Activated CD8-positive, alpha-beta memory T cell treated with anti-CD3 and anti-CD28 coated beads, Interleukin-2, amount 50 U/mL, for 4 hours (primary cell): ENCODE data around the gene PTGER3.

Experiments used
- DNase-seq: peaks from one replicate; pipeline ENCODE4 v3.0.0-alpha.2; 2020

The PTGER3 gene

DNA sequence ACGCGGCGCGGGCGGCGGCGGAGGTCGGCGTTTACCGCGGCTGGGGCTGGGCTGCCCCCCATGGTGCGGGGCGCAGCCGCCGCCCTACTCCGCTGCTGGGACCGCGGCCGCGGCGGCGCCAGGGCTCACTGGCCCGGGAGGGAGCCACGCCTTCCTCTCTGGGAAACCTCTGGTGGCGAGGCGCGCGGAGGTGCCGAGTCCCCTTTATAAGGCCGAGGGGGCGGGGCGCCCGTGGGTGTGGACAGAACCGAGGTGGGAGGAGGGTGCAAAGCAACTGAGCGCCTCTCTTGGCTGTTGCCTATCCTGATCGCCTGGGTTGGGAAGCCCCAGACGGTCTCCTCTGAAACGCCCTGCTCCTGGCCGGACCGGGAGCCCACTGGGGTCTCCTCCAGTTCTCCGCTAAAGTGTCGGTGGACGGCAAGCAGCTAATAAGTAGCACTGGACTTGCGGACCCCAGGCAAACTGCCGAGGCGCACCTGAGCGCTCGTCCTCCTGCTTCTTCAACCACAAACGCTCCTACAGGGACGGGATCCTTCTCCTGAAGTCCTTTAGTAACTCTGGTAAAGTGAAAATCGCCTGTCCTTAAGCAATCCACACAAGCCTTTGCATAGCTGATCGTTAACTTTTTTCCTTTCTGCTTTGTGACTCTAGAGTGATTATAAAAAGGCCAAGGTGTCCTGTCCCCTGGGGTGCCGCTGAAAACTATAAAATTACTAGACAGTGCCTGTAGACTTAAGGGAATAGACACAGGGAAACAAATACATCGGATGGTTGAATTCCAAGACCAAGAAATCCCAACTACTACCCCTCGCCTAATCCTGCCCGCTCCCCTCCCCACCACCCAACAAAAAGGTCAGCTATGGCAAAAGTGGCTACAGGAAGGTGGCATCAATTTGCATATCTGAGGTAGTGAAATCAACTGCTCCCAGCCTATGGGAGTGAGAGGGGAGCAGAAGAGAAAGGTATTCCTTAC lies at the start of gene PTGER3:
PTGER3 (minus strand) TSS at position 182 of the 973 bp plus-strand sequence. CDS start 239 bp downstream, outside the sequence.
- peak; percentile 67 for DNase-seq

DNA sequence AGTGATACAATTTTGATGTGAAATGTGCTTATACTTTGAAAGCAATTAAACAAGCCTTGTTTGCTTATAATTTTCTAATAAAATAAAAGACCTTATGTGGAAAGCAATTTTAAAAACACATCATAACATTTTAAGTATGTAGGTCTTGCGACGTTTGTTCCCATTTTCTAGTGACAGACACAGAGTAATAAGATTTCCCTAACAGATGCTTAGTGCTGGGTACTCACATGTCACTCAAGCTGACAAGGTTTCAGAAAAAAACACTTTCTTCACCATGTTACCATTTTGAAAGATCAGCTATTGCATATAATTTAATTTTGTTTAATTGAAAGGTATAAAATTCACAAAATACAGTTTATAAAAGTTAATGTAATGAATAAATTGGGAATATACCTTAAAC lies 47.3 kb upstream of the PTGER3 start:
- DNase-seq, result no peak

DNA sequence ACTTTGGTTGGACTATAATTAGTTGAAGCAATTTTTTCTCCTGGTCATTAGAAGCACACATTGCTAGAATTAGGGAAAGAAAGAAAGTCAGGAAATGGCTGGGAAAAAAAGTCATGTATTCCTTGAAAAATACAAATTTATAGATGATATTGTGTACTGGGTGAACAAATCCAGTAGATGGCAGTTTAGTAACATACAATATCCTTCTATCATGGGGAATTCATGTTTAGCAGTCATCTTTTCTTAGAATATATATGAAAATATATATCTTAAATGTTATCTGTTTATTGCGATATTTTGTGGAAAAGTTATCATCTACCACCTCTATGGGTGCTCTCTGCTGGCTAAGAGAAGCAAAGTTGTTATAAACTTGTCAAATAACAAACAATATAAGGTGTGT lies 46.3 kb upstream of the PTGER3 start:
- no peak for DNase-seq

DNA sequence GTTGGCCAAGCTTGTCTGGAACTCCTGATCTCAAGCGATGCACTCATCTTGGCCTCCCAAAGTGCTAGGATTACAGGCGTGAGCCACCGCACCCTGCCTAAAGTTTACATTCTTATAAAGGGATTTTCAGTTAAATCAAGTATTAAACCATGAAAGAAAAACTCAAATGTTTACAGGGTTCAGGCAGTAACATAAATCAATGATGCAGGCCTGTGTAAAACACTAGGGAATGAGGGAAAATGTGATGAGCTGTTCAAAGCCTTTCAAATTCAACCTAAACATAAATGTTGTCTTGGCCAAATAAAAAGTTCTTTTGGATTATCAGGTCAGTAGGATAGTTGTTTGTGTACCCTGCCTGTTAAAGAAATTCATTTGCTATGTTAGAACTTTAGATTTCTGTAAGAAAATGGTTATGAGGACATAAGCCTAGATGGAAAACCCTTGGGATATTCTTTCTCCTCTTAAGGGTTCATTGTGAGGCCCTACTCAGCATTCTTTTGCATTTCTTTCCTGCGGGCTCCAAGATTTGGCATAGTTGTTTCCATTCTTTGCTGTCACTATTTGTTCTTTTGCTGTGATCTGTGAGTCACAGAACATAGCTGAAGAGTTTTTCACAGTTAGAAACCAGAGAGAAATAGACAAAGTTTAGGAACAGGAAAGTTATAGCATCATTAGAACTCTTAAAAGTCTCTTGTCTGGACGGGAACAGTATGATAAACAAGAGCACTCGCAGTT lies 42.1 kb upstream of the PTGER3 start:
- no peak for DNase-seq

DNA sequence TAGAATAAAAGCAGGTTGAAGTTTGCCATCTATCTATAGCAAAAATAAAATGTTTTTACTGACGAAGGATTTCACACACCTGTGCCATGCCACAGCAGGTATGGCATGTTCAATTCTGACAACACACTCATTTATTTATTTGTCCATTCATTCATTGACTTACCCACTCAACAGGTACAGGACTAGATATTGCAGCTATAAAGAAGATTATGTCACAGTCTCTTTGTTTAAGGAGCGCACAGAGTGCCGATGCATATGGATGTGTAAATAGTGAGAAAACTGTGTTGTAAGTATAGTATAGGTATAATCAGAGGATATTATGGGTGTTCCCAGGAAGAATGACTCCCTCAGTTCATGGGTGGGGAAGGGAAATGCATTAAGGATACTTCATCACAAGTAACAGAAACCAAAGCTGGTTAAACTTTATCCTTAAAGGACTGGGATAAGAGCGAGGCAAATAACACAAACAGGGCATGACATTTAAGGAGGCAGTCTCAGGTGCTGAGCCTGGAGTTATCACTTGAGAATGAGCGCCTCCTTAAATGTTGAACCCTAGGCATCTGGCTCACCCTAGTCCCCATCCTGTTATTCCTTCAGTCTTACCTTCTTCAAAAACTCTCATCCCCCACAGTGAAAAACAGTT lies 41.1 kb upstream of the PTGER3 start:
- DNase-seq, result no peak

DNA sequence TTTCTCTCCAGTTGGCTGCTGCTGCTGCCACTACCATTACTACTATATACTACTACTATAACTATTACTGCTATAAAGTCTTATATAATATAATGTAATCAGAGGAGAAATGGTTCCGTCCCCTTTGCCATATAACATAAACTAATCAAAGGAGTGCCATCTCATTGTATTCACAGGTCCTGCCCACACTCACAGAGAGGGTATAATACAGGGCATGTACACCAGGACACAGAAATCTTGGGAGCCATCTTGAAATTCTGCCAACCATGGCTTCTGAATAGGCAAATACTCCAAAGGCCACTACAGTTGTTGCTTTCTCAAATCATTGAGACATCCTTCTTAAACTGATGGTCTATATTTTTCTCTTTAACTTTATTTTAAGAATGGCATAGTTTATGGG lies 40.1 kb upstream of the PTGER3 start:
- no peak for DNase-seq

DNA sequence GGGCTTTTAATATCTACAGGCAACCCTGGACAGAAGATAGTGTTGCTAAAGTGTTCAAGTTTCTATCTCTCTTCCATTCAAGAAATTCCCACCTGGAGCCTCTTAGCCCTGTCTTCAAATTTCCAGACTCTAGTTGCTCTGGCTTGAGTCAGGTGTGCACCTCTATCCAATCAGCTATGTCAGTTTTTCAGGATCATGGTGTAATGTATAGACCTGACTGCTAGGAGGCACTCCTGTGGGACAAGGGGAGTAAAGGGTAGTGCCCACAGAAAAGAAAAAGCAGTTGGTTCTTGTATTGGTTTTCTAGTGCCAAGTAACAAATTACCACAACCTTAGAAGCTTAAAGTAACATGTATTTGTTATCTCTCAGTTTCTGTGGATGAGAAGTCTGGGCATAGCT lies 39.4 kb upstream of the PTGER3 start:
- no peak for DNase-seq

DNA sequence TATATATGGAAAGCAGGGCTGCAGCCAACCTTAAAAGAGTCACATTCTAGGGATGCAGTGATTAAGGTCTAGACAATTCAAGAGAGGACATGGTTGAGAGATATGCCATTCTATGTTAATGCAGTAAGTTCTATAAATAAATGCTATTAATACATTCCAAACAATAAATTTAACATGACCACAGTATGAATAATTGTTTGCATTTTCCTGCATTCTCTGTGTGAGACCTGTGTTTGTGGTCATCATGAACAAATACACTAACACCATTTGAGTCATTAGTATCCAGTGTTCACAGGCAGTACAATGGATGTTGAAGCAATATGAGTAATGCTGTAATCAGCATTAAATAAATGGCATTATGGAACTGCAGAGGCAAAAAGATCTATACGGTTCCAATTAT lies 38.7 kb upstream of the PTGER3 start:
- no peak for DNase-seq

DNA sequence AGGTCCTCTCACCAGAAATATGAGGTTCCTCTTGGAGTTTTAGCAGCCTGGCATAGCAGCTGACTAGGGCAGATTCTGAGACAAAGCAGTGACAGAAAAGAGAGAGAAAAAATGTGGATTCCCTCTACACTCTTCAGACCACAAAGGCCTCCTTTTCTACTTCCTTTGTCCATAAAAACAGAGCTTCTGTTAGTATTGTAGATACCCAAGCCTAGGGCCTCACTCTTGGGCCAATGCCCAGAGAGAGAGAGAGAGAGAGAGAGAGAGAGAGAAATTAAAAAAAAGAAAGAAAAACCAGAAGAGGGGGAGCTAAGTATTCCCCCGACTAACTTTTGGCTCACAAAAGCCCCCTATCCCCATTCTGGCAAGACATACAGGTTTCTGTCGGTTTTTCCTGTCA lies 35.7 kb upstream of the PTGER3 start:
- no peak for DNase-seq

DNA sequence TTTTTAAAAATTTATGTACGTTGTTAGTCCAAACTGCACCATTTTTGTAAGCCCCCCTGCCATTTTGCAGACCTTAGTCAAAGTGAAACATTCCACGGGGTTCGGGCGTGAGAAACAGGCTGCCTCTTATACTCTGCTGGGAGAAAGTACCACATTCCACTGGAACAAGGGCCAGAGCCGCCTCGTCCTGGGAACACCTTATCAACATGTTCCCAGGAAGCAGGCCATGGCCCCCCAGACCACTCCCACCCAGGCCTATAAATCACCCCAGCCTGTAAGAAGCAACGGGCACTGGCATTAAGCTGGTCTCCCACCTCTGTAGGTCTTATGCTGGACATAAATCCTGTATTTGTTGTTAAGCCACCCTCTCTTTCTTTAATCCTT lies 34.1 kb upstream of the PTGER3 start:
- peak; percentile 15 for DNase-seq

DNA sequence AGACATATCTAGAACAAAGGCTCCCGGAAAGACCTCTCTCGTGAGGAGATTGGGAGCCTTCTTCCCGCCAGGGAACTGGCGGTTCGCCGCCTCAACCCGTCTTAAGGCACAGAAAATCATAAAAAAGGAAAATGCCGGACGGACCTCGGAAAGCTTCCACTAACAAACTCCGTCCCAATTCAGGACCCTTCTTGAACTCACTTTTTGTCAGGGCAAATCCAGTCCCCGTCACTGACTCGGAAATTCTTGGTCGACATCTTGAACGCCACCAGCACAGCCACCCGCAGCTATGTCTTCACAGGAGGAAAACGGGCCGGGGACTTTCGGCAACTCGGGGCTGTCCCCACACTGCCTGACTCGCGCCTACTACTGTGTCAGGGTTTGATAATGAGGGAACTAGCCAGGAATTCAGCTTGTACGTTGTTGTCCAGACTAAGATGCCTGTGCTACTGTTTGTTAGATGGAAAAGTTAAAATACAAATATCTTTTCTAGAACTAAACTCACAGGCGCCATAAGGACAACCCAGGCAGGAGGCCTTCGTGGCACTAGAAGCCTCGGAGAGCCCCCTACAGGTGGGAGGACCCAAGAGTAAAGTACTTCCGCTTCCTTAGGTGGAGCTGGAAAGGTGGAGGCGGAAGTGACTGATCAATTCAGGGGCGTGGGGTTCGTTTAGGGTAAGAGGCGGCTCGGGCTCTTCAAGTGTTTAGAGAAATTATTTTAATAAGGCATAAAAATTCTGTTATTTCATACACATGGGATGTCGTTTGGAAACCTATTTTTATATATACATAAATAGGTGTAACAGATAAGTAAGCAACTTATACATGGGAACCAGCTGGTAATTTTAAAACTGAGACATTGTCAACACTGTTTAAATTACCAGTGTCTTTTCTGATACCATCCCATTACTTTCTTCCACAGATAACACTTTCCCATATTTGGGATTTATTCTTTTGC lies 33.4 kb upstream of the PTGER3 start, which contains the start of gene ZRANB2:
ZRANB2 (minus strand) TSS at position 297 of the 958 bp plus-strand sequence; CDS start at position 257, 40 bp downstream.
- DNase-seq, result peak; percentile 87

DNA sequence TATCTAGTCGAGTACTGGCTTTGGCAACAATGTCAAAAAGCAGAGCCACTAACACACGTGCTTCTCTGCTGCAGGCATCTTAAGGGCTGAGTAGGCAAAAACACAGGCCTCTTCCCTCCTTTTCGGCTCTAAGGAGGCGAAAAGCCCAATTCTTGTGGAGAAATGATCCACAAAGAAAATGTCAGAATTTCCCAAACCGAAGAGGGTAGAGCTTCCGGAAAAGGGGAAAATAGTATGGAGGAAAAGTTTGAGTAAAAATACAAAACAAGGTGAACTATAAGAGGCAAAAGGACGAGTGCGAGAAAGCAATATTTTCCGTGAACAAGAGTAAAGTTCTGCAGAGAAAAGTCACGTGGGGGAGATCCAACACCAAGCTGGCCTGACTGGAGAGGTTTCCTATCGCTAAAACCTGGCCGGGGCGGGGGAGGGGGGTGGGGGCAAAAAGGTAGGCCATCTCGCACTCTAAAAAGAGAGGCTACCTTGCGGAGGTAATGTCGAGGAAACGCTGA lies 32.7 kb upstream of the PTGER3 start:
- no peak for DNase-seq

DNA sequence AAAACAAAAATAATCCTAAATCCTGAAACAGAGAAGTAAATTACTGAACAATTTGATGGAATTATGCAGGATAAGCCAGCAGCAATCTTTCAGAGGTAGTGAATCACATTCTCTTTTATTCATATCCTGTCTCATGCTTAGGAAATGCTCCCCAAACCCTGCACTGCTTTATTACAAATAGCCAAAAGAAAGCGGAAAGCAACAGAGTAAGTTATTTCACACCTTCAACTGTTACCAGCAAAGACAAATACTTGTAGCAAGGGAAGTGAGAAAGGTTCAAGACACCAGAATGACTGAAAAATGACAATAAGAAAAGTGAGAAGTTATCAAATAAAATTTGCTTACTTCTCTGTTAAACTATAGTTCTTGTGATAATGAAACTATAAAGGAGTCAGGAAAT lies 27.1 kb upstream of the PTGER3 start:
- DNase-seq, result no peak

DNA sequence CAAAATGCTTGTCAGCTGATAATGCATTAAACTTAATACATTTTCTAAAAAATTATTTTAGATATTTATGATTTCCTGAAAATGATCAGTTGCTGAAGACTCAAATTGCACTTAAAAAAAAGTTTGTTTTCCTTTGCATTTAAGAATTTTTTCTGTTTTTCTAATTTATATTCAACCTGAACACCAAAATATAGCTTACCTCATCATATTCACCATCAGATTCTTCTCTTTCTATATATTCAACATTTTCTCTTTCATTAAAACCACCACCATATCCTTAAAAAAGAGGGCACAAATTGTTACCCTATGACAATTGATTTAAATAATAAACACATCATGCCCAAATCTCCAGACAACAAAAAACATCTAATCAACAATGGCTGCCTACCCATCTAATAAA lies 24.7 kb upstream of the PTGER3 start:
- DNase-seq, result no peak

DNA sequence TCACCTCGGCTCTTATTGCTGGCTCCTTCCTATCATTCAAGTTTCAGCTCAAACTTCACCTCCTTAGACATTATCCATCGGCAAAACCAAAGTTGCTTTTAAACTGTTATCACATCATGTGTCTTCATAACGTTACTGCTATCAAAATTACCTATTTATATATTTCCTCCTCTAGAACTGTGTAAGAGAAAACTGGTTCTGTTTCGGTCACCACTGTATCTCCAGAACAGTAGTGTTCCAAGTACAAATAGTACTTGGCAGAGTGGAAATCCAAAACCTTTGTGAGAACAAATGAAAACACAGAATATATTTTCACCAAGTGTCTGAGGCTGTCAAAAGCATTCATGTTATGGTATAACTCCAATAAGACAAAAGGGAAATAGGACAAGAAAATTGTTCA lies 24.1 kb upstream of the PTGER3 start:
- DNase-seq, result no peak

DNA sequence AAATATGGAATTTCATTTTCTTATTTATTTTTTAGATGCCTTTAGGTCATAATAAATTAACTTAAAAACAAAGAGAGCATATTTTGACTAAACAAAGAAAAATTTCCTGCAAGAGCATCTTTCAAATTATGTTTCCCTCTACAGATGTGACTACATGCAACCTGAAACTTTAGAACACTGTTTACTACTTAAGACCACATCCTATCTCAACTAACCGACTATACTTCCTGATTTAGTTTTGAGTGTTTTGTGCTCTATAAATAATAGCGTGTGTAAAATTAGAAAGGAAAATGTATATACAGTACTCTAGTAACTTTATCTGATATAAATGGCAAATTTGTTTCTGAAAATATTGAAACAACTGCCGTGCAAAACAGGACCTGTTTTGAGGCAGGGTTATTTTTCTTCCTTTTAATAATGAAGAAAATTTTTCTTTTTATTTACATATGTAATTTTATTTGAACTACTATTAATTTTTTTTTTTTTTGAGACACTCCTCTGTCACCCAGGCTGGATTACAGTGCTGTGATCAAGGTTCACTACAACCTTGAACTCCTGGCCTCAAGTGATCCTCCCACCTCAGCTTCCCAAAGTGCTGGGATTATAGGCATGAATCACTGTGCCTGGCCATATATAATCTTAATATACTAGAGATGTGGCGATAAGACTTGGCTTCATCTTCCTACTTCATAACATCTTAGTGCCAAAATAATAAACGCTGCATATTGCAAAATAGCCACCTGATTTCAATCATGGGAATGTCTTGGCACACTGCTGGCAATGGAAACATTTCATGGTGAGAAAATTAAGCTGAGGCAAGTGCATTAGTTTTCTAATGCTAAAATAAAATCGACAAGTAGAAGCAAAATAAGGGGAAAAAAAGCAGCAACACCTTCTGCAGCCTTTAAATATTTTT lies 21.0 kb upstream of the PTGER3 start:
- DNase-seq, result no peak

DNA sequence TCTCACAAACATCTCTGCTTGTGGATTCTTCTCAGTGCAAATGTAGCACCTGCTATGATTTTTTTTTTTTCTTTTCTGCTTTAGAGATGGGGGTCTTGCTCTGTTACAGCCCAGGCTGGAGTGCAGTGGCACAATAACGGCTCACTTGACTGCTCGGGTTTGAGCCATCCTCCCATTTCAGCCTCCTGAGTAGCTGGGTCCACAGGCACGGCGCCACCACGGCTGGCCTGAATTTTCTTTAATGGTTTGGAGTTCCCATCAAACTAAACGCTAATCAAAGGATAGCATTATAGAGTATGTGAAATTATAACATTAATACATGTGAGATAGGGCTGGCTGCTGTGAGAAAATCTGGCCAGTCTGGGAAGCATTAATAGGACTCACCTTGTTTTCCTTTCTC lies 7.2 kb upstream of the PTGER3 start:
- no peak for DNase-seq

DNA sequence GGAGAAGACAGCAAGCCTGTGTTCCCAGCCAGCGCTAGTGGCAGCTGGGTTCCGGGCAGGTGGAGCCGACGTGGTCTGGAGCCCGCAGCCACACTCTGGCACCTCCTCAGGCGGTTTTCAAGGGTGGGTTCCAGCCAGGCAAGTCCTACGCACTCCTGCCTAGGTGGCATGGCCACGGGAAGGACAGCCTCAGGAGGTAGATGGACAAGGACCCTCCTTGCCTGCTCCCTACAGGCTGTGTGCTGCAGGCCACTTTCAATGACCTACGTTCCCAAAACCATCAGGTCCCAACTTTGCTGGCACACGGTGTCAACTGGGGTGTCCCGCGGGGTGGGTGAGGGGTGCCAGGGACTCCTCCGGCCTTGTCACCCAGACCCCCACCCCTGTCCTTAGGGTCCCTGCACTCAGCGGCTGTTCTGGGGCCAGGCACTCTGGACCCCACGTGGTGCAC lies 6.7 kb upstream of the PTGER3 start:
- no peak for DNase-seq

DNA sequence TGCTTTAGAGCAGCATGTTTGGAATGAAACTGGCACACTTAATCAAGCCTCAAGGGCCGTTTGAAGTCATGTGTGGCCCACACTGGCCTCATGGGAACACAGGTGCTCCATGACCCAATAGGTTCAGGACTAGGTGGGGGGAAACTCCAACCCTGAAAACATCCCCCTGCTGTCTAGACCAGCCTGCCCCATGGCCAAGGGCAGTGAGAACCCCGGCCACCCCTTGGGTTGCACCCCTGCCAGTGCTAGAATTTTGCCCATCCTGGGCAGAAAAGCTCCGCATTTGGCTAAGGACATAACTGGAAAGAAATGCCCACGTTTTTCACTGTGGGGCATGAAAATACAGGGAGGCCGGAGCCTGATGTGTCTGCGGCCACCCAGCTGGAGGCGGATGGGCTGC lies 6.1 kb upstream of the PTGER3 start:
- no peak for DNase-seq

DNA sequence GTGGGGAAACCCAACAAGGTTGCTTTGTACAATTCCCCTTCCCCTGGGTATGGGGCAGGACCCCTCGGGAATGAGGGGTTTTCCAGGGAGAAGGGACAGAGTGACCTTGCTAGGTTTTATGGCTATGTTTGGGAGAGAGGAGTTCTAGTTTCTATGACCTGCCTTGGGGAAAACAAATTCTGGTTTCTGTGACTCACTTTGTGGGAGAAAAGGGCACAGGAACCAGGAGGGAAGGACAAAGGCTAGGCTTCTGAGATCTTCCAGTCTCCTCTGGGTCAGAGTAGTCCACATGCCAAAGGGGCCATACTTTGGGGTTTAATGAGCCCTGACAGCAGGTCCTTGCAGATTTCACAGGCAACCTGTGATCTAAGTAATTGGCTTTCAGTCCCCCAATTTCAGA lies 5.5 kb upstream of the PTGER3 start:
- no peak for DNase-seq
